ENCODE measurements around the gene C5orf52. TPM values are rescaled to one million over a fixed set of nuclear protein-coding genes. Genes with fewer than 3 reads are reported as not detected.

Gene C5orf52
- total RNA-seq, 1 experiment from 2014 or later = 0.84 TPM

GRCh38 chr5:157630341-157630740 is 41.0 kb upstream of the C5orf52 start:
- no peak overlapping the region for H2AFZ ChIP-seq (ENCODE audit: low read length)
- no peak for ATAC-seq
- H3K9ac ChIP-seq (ENCODE audit: low read length) = no peak overlapping the region
- ChIA-PET CTCF (no interaction called here), POLR2A (ENCODE audit: unreplicated experiment) (no interaction called here)
- no peaks in the 10 kb centered on the region for H3K9me2 ChIP-seq (replicated peaks; ENCODE audit: low read length)
- no peaks in the 10 kb centered on the region for H3K4me1 ChIP-seq (ENCODE audit: insufficient read depth, low read length)
- H3K36me3 ChIP-seq (ENCODE audit: low read depth, low read length) = peaks cover 8% of the 10 kb centered on the region
- H3K9me3 ChIP-seq (ENCODE audit: low read length) = peaks cover 10% of the 10 kb centered on the region
- H3K4me2 ChIP-seq (ENCODE audit: low read length) = no peak overlapping the region
- no peaks in the 10 kb centered on the region for H3K27me3 ChIP-seq (ENCODE audit: low read length)
- no peak overlapping the region for H3K27ac ChIP-seq (ENCODE audit: low read length)
- no peaks in the 10 kb centered on the region for H3K79me2 ChIP-seq (ENCODE audit: low read length)
- intact Hi-C loops (cut with micrococcal nuclease) = no loop called here
- H4K20me1 ChIP-seq (ENCODE audit: low read length) = no peaks in the 10 kb centered on the region
- BruUV-seq (replicated peaks) = no TSS peak
- no peak for DNase-seq
- no peaks in the 10 kb centered on the region for H3F3A ChIP-seq (ENCODE audit: low read length, unreplicated experiment)
- H3K4me3 ChIP-seq (ENCODE audit: low read length) = no peak overlapping the region
- TF ChIP-seq EZH2 (IDR thresholded peaks at IDR 0.05; ENCODE audit: low read length, unreplicated experiment) = no peak
- TF ChIP-seq, protein P1, sequence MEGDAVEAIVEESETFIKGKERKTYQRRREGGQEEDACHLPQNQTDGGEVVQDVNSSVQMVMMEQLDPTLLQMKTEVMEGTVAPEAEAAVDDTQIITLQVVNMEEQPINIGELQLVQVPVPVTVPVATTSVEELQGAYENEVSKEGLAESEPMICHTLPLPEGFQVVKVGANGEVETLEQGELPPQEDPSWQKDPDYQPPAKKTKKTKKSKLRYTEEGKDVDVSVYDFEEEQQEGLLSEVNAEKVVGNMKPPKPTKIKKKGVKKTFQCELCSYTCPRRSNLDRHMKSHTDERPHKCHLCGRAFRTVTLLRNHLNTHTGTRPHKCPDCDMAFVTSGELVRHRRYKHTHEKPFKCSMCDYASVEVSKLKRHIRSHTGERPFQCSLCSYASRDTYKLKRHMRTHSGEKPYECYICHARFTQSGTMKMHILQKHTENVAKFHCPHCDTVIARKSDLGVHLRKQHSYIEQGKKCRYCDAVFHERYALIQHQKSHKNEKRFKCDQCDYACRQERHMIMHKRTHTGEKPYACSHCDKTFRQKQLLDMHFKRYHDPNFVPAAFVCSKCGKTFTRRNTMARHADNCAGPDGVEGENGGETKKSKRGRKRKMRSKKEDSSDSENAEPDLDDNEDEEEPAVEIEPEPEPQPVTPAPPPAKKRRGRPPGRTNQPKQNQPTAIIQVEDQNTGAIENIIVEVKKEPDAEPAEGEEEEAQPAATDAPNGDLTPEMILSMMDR (conservative IDR thresholded peaks at IDR 0.05; ENCODE audit: low read depth, low read length) = no peak
- no peak for TF ChIP-seq EZH2phosphoT487 (IDR thresholded peaks at IDR 0.05; ENCODE audit: borderline replicate concordance, low read length)

- Histone ChIP-seq H3K27me3 (ENCODE audit: low read length) (no peaks in the 10 kb centered on the region), H3F3A (ENCODE audit: low read length, unreplicated experiment) (no peaks in the 10 kb centered on the region), H3K4me2 (ENCODE audit: low read length) (no peak overlapping the region), H3K9ac (ENCODE audit: low read length) (no peak overlapping the region), H3K4me3 (ENCODE audit: low read length) (no peak overlapping the region), H2AFZ (ENCODE audit: low read length) (no peak overlapping the region), H3K36me3 (ENCODE audit: low read depth, low read length) (no peaks in the 10 kb centered on the region), H3K9me3 (ENCODE audit: low read length) (no peaks in the 10 kb centered on the region), H4K20me1 (ENCODE audit: low read length) (no peaks in the 10 kb centered on the region), H3K79me2 (ENCODE audit: low read length) (no peaks in the 10 kb centered on the region), H3K4me1 (ENCODE audit: insufficient read depth, low read length) (no peaks in the 10 kb centered on the region), H3K27ac (ENCODE audit: low read length) (no peak overlapping the region), H3K9me2 (replicated peaks; ENCODE audit: low read length) (no peaks in the 10 kb centered on the region)
- no peak for DNase-seq
- ChIA-PET POLR2A (ENCODE audit: unreplicated experiment) (no interaction called here), CTCF (no interaction called here)
- no peak for ATAC-seq
- intact Hi-C loops (cut with micrococcal nuclease) = no loop called here
- BruUV-seq (replicated peaks) = no TSS peak
- TF ChIP-seq EZH2 (IDR thresholded peaks at IDR 0.05; ENCODE audit: low read length, unreplicated experiment) (no peak), EZH2phosphoT487 (IDR thresholded peaks at IDR 0.05; ENCODE audit: borderline replicate concordance, low read length) (no peak)
- TF ChIP-seq, protein P1 (conservative IDR thresholded peaks at IDR 0.05; ENCODE audit: low read depth, low read length) = no peak
Measured at GRCh38 chr5:157640406-157641066, 30.8 kb upstream of the C5orf52 start.

DNA sequence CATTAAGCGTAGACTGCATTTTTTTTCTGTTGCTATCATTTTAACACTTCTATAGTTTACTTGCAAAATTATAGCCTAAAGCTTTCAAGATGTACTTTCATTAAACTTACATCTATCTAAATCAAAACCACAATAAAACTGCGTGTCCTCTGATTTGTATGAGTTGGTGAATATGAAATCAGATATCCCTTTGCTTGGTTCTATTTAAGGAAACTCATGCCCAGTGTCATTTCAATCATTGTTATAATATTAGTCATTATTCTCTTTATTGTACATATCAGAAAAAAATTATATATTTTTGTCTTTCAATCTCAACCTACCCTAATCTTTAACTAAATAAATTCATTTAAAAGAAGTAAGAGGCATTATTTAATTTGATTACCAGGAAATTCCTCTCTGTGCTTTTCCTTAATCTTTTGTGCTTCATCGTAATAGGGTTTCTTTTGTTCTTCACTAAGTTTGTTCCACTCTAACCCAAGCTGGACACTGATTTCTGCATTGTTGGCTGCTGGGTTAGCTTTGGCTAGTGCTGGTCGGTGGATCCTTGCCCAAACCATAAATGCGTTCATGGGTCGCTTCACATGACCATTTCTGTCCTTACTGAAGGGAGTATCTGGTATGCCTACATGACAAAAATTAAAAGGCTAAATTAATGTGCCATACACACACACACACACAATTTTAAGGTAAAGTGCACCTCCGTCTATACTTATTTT is 22.9 kb upstream of the C5orf52 start:
- intact Hi-C loops (cut with micrococcal nuclease) = no loop called here
- DNase-seq (peak; percentile 32), ATAC-seq (peak; percentile 58)
- Histone ChIP-seq H3K4me2 (ENCODE audit: low read length) (no peak overlapping the region), H3K27ac (ENCODE audit: low read length) (no peak overlapping the region), H3K27me3 (ENCODE audit: low read length) (no peaks in the 10 kb centered on the region), H3K9me2 (replicated peaks; ENCODE audit: low read length) (no peaks in the 10 kb centered on the region), H3K36me3 (ENCODE audit: low read depth, low read length) (no peaks in the 10 kb centered on the region), H4K20me1 (ENCODE audit: low read length) (no peaks in the 10 kb centered on the region), H2AFZ (ENCODE audit: low read length) (0 out of 2 replicates have a peak overlapping the region, but pooled peaks have one; percentile 0), H3K9me3 (ENCODE audit: low read length) (no peaks in the 10 kb centered on the region), H3K9ac (ENCODE audit: low read length) (no peak overlapping the region), H3K79me2 (ENCODE audit: low read length) (no peaks in the 10 kb centered on the region), H3K4me1 (ENCODE audit: insufficient read depth, low read length) (peaks cover 10% of the 10 kb centered on the region), H3K4me3 (ENCODE audit: low read length) (no peak overlapping the region), H3F3A (ENCODE audit: low read length, unreplicated experiment) (no peaks in the 10 kb centered on the region)
- no TSS peak for BruUV-seq (replicated peaks)
- TF ChIP-seq EZH2 (IDR thresholded peaks at IDR 0.05; ENCODE audit: low read length, unreplicated experiment) (no peak), EZH2phosphoT487 (IDR thresholded peaks at IDR 0.05; ENCODE audit: borderline replicate concordance, low read length) (no peak)
- TF ChIP-seq, protein P1 (conservative IDR thresholded peaks at IDR 0.05; ENCODE audit: low read depth, low read length) = no peak
- CTCF ChIA-PET = no interaction called here
- POLR2A ChIA-PET (ENCODE audit: unreplicated experiment) = no interaction called here
